Fibroblast of the aortic adventitia (primary cell): ENCODE results near the gene SPINDOC. TPM values are rescaled to one million over a fixed set of nuclear protein-coding genes. Genes with fewer than 3 reads are reported as not detected.

Experiments used
- DNase-seq: peaks from one replicate; pipeline ENCODE4 v3.0.0-alpha.2; 2010; ENCODE audit warnings: low read depth
- H3K4me3 ChIP-seq: 2 replicates; pipeline ENCODE4 v1.5.1; 2011; ENCODE audit warnings: low read depth, mild to moderate bottlenecking, control low read depth, low read length, moderate library complexity
- total RNA-seq: library from RNA; depleted of rRNA; stranded (reverse); fragments of >200 nt; gene quantifications from 2 replicates; pipeline ENCODE4 v1.2.3, GENCODE V29; 2012; ENCODE audit warnings: low replicate concordance
- TF ChIP-seq, protein P1 (sequence below): IDR thresholded peaks from 2 replicates; pipeline ENCODE4 v1.5.1; 2011; ENCODE audit warnings: mild to moderate bottlenecking, low read length, control low read depth, inconsistent platforms; ENCODE audit not compliant: insufficient read depth

Gene SPINDOC
- total RNA-seq, 1 donor = 10.1 TPM

DNA sequence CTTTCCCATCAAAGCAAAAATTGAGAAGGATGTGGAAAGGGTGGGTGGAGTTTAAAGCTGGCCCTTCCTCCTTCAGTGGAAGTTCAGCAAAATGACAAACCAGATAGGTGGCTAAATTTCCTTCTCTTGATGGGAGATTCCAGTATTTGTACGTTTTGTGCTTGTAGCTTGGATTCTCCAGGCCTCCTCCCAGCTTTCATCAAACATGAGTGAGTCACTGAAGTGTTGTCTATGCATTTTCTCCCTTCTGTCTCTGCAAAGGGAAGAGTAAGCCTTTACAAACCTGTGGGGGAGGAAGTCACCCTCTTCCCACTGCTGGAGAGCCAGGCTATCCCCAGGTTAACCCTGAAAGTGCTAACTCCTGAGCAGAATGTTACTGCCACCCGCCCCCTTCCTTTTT lies 32.0 kb downstream of the SPINDOC start:
- TF ChIP-seq, protein P1, sequence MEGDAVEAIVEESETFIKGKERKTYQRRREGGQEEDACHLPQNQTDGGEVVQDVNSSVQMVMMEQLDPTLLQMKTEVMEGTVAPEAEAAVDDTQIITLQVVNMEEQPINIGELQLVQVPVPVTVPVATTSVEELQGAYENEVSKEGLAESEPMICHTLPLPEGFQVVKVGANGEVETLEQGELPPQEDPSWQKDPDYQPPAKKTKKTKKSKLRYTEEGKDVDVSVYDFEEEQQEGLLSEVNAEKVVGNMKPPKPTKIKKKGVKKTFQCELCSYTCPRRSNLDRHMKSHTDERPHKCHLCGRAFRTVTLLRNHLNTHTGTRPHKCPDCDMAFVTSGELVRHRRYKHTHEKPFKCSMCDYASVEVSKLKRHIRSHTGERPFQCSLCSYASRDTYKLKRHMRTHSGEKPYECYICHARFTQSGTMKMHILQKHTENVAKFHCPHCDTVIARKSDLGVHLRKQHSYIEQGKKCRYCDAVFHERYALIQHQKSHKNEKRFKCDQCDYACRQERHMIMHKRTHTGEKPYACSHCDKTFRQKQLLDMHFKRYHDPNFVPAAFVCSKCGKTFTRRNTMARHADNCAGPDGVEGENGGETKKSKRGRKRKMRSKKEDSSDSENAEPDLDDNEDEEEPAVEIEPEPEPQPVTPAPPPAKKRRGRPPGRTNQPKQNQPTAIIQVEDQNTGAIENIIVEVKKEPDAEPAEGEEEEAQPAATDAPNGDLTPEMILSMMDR = no peak
- peak; percentile 64 for DNase-seq
- no peak overlapping the region for H3K4me3 ChIP-seq

DNA sequence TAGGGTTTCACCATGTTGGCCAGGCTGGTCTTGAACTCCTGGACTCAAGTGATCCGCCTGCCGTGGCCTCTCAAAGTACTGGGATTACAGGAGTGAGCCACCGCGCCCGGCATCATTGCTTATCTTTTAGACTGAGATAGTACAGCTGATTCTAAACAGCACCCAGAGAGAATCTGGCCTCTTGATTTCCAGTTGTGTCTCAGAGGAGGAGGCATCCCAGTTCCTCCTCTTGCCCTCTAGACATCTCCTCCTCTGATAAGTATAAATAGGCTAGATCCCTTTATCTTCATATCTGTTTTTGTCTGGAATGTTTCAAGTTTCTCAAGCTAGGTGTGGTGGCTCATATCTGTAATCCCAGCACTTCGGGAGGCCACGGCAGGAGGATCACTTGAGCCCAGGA lies 32.7 kb downstream of the SPINDOC start:
- no peak overlapping the region for H3K4me3 ChIP-seq
- TF ChIP-seq, protein P1 = no peak
- no peak for DNase-seq

DNA sequence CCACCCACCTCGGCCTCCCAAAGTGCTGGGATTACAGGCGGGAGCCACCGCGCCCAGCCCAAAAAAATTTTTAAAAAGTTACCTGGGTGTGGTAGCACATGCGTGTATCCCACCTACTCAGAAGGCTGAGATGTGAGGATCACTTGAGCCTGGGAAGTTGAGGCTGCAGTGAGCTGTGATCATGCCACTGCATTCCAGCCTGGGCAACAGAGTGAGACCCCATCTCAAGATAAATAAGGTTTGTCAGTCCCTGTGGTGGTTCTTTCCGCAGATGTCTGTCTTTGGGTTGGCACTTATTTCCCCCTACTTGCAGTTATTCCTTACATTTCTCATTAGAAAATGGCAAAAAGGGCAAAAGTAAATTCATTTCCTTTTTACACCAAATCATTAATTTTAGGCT lies 33.6 kb downstream of the SPINDOC start:
- H3K4me3 ChIP-seq = no peak overlapping the region
- no peak for DNase-seq
- TF ChIP-seq, protein P1 = no peak

DNA sequence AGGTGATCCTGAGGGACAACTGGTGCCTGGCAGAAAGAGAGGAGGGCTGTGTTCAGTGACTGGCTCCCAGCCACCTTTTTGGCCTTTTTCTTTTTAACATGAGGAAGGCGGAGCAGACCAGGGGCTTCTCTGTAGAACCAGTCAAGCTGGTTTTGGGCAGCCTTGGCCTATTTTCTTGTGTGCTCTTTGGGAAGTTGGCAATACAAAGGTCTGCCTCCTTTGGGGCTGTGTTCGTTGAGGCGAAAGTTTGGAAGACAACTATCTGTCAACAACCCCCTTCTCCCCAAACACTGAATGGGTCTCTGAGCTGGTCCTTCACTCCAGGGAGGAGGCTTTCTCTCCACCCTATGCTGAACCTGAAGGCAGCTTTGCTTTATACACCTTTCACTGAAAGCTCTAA lies 34.1 kb downstream of the SPINDOC start:
- no peak for DNase-seq
- H3K4me3 ChIP-seq = no peak overlapping the region
- TF ChIP-seq, protein P1 = no peak

DNA sequence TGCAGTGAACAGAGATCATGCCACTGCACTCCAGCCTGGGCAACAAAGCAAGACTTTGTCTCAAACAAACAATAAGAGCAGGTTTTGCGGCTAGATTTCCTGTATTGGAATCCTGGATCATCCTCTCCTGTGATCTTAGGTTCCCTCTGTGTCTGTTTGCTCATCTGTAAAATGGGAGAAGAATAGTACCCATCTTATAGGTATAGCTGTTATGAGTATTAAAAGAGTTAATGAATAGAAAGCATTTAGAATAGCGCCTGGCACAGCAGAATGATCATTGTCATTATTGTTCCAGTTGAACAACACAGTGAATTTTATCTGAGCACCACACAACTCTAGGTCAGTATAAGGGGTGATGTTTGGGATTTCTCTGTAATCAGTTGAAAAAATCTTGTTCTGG lies 36.4 kb downstream of the SPINDOC start:
- H3K4me3 ChIP-seq = no peak overlapping the region
- no peak for DNase-seq
- TF ChIP-seq, protein P1 = no peak

DNA sequence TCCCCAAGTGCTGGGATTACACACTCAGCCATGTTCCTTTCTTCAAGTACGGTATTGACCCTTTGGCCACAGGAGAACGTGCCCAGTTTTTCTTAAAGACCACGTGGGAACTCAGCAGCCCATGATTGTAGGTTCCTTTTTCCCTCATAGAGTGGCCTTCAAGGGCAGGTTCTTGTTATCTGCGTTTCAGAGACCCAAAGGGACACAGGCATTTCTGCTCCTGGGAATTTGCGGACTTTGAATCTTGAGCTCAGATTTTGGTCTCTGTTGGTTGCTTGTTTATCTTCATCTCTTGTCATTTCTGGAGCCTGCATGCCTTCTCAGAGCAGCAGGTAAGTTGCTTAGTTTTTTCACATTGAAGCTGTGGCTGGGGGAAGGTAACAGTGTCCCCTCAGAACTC lies 37.7 kb downstream of the SPINDOC start:
- no peak overlapping the region for H3K4me3 ChIP-seq
- DNase-seq = no peak
- TF ChIP-seq, protein P1 = no peak

DNA sequence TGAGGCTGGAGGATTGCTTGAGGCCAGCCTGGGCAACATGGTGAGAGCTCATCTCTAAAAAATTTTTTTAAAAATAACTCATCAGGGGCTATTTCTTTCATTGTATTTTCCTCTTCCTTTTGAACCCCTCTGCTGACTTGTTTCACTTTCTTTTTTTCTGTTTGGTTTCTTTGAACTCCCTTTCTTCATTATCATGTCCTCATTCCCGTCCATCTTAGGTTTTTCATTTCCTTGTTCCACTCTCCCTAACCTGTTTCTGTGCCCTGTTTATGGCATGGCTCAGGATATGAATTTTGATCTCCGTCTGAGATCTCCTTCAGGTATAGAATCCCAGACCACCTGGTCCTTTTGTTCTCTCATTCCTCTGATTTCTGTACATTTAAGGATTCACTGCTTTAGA lies 38.1 kb downstream of the SPINDOC start:
- no peak overlapping the region for H3K4me3 ChIP-seq
- DNase-seq = no peak
- TF ChIP-seq, protein P1 = no peak
